MM.1S (cell line): ENCODE measurements around the gene SOX4.

Source experiments
- EZH2 ChIP-seq: fragments of 300-600 bp; sonication (generic); optimal IDR thresholded peaks from 2 replicates; pipeline ENCODE3; 2017; ENCODE audit warnings: low read depth, mild to moderate bottlenecking, antibody characterized with exemption, low read length, mixed read lengths
- EZH2phosphoT487 ChIP-seq: fragments of 300-600 bp; sonication (generic); IDR thresholded peaks from 2 replicates; pipeline ENCODE4 v1.6.1; 2018; ENCODE audit warnings: antibody characterized with exemption, low read length
- TF ChIP-seq, protein P1 (sequence below): fragments of 300-600 bp; sonication (generic); IDR thresholded peaks from 2 replicates; pipeline ENCODE4 v1.5.1; 2016; ENCODE audit warnings: antibody characterized with exemption, low read length, mixed read lengths

DNA sequence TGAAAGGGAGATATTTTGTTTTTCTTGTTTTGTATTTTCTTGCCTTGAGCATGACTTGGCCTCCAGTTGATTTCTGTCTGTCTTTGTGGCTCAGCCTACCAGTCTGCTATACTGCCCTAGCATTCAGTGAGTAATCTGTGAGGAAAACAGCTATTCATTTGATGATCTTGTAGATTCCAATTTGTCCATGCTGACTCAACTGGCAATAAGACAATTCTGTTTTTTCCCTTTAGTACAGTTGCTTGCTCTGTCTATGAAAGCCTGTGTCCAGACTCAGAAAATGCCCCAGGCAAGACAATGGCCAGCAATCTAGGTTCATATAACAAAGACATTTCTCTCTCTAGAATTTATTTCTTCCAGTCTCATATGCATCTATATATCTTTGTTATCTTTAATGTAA, 10.9 kb upstream of the SOX4 start:
- TF ChIP-seq, protein P1, sequence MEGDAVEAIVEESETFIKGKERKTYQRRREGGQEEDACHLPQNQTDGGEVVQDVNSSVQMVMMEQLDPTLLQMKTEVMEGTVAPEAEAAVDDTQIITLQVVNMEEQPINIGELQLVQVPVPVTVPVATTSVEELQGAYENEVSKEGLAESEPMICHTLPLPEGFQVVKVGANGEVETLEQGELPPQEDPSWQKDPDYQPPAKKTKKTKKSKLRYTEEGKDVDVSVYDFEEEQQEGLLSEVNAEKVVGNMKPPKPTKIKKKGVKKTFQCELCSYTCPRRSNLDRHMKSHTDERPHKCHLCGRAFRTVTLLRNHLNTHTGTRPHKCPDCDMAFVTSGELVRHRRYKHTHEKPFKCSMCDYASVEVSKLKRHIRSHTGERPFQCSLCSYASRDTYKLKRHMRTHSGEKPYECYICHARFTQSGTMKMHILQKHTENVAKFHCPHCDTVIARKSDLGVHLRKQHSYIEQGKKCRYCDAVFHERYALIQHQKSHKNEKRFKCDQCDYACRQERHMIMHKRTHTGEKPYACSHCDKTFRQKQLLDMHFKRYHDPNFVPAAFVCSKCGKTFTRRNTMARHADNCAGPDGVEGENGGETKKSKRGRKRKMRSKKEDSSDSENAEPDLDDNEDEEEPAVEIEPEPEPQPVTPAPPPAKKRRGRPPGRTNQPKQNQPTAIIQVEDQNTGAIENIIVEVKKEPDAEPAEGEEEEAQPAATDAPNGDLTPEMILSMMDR: no peak
- TF ChIP-seq EZH2phosphoT487: no peak
- no peak for TF ChIP-seq EZH2
